Rectal smooth muscle tissue (tissue), 1 donor: ENCODE results near the gene CD1B.
"Not testable (repeated sequence)": the region's sequence is repeated elsewhere in the genome, so short reads cannot be mapped to it uniquely, and the experiment has no call there.

Experiments
- H3K27ac ChIP-seq: one replicate; pipeline ENCODE4 v1.7.0; 2013; ENCODE audit warnings: low read depth, low read length, inconsistent platforms
- H3K27me3 ChIP-seq: one replicate; pipeline ENCODE4 v1.7.0; 2013; ENCODE audit warnings: low read length; ENCODE audit not compliant: control insufficient read depth, insufficient read depth
- H3K36me3 ChIP-seq: one replicate; pipeline ENCODE4 v1.7.0; 2013; ENCODE audit warnings: low read length; ENCODE audit not compliant: control insufficient read depth, insufficient read depth
- H3K4me1 ChIP-seq: one replicate; pipeline ENCODE4 v1.7.0; 2013; ENCODE audit warnings: low read length; ENCODE audit not compliant: control insufficient read depth, insufficient read depth
- H3K4me3 ChIP-seq: one replicate; pipeline ENCODE4 v1.7.0; 2013; ENCODE audit warnings: low read length
- H3K9ac ChIP-seq: one replicate; pipeline ENCODE4 v1.7.0; 2013; ENCODE audit warnings: low read length

The CD1B gene

GRCh38 chr1:158348946-158349345 lies 17.6 kb upstream of the CD1B start:
- not testable (repeated sequence) for H3K4me1 ChIP-seq, H3K9ac ChIP-seq, H3K4me3 ChIP-seq, H3K27ac ChIP-seq, H3K27me3 ChIP-seq, H3K36me3 ChIP-seq

GRCh38 chr1:158336413-158336812 lies 5.1 kb upstream of the CD1B start:
- not testable (repeated sequence) for H3K4me1 ChIP-seq, H3K27me3 ChIP-seq, H3K9ac ChIP-seq, H3K4me3 ChIP-seq, H3K27ac ChIP-seq, H3K36me3 ChIP-seq

- Histone ChIP-seq H3K9ac (no peak overlapping the region), H3K4me3 (no peak overlapping the region), H3K4me1 (no peaks in the 10 kb centered on the region), H3K36me3 (no peaks in the 10 kb centered on the region), H3K27ac (no peak overlapping the region), H3K27me3 (no peaks in the 10 kb centered on the region)
Observed at GRCh38 chr1:158335213-158335532, 3.8 kb upstream of the CD1B start.

GRCh38 chr1:158334526-158335212 lies 3.3 kb upstream of the CD1B start:
- no peaks in the 10 kb centered on the region for H3K4me1 ChIP-seq
- H3K9ac ChIP-seq = no peak overlapping the region
- H3K27ac ChIP-seq = no peak overlapping the region
- no peak overlapping the region for H3K4me3 ChIP-seq
- no peaks in the 10 kb centered on the region for H3K27me3 ChIP-seq
- no peaks in the 10 kb centered on the region for H3K36me3 ChIP-seq

GRCh38 chr1:158333405-158334155 lies 2.2 kb upstream of the CD1B start:
- Histone ChIP-seq H3K4me1 (no peaks in the 10 kb centered on the region), H3K27ac (no peak overlapping the region), H3K27me3 (no peaks in the 10 kb centered on the region), H3K36me3 (no peaks in the 10 kb centered on the region), H3K4me3 (no peak overlapping the region), H3K9ac (no peak overlapping the region)

GRCh38 chr1:158331106-158331425 lies 265 bp downstream of the CD1B start:
- Histone ChIP-seq H3K27me3 (no peaks in the 10 kb centered on the region), H3K36me3 (no peaks in the 10 kb centered on the region), H3K27ac (no peak overlapping the region), H3K4me1 (no peaks in the 10 kb centered on the region), H3K9ac (no peak overlapping the region), H3K4me3 (no peak overlapping the region)

GRCh38 chr1:158330391-158331105 lies 783 bp downstream of the CD1B start:
- Histone ChIP-seq H3K27ac (no peak overlapping the region), H3K4me1 (no peaks in the 10 kb centered on the region), H3K36me3 (no peaks in the 10 kb centered on the region), H3K27me3 (no peaks in the 10 kb centered on the region), H3K9ac (no peak overlapping the region), H3K4me3 (no peak overlapping the region)

DNA sequence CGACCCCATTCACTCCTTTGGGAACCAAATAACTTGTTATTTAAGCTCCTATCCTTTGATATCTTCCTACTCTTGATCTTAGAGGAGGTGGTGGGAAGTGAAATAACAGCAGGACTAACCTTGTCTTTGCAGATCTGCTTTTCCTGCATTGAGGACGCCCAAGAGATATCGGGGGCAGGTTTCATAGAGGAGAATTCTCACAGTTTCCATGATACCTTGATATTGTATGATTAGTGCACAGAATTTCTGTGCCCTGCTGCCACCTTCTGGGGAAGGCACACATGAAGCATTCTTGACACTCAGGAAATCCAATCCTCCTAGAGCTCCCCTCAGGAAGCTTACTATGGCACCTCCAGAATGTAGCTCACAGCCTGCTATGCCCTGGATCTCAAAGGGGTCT lies 1.6 kb downstream of the CD1B start:
- H3K9ac ChIP-seq = no peak overlapping the region
- H3K36me3 ChIP-seq = no peaks in the 10 kb centered on the region
- no peak overlapping the region for H3K4me3 ChIP-seq
- no peaks in the 10 kb centered on the region for H3K4me1 ChIP-seq
- no peak overlapping the region for H3K27ac ChIP-seq
- no peaks in the 10 kb centered on the region for H3K27me3 ChIP-seq

DNA sequence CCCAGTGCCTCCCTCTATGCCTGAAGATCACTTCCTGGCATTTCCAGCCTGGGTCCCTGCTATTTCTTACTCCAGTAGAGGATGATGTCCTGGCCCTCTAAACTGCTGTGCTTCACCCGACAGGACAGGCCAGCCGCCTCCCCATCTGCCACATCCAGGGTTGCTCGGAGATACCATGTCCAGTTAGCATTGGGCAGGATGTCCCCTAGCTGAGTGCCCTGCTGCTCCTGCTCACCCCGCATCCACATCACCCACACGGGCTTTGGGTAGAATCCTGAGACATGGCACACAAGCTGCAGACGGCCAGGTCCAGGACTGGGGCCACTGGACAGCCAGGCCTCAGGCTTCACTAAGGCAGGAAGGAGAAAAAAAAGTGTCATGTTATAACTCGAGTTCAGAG lies 2.0 kb downstream of the CD1B start:
- H3K27ac ChIP-seq = no peak overlapping the region
- H3K4me3 ChIP-seq = no peak overlapping the region
- no peaks in the 10 kb centered on the region for H3K4me1 ChIP-seq
- H3K36me3 ChIP-seq = no peaks in the 10 kb centered on the region
- H3K9ac ChIP-seq = no peak overlapping the region
- H3K27me3 ChIP-seq = no peaks in the 10 kb centered on the region

DNA sequence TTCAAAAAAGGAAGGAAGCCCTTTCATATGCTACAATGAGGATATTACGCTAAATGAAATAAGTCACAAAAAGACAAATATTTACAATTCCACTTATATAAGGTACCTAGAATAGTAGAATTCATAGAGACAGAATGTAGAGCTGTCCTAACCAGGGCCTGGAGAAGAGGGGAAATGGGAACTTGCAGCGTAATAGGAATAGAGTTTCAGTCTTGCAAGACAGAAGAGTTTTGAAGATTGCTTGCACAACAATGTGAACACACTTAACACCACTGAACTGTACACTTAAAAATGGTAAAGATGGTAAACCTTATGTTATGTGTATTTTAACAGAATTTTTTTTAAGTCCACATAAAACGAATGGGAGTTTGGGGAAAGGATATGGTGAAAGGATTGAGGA lies 2.9 kb downstream of the CD1B start:
- Histone ChIP-seq H3K4me3 (no peak overlapping the region), H3K4me1 (no peaks in the 10 kb centered on the region), H3K36me3 (no peaks in the 10 kb centered on the region), H3K27ac (no peak overlapping the region), H3K27me3 (no peaks in the 10 kb centered on the region), H3K9ac (no peak overlapping the region)

- no peak overlapping the region for H3K4me3 ChIP-seq
- no peaks in the 10 kb centered on the region for H3K36me3 ChIP-seq
- no peaks in the 10 kb centered on the region for H3K4me1 ChIP-seq
- H3K9ac ChIP-seq = no peak overlapping the region
- H3K27me3 ChIP-seq = no peaks in the 10 kb centered on the region
- H3K27ac ChIP-seq = no peak overlapping the region
Observed at GRCh38 chr1:158327481-158327880, 3.9 kb downstream of the CD1B start.

GRCh38 chr1:158324395-158324794 lies 6.9 kb downstream of the CD1B start:
- H3K9ac ChIP-seq = no peak overlapping the region
- H3K4me1 ChIP-seq = no peaks in the 10 kb centered on the region
- no peak overlapping the region for H3K27ac ChIP-seq
- no peak overlapping the region for H3K4me3 ChIP-seq
- H3K27me3 ChIP-seq = no peaks in the 10 kb centered on the region
- H3K36me3 ChIP-seq = no peaks in the 10 kb centered on the region

DNA sequence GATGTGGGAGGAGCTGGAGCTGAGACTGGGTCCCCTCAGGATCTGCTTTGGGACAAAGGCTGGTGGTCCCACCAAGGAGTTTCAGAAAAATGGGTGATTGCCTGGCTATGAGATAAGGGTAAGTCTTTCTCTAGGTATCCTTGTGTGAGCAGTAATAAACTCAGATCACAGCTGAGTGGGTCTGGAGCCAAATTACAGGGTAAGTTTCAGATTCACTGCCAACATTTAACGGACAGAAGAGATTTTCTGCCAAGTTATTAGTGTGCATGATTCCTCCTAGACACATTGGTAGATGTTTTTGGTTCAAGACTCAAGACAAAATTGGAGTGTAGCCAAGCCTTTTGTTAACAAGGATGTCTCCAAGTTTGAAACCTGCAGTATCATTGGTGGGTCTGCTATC lies 7.5 kb downstream of the CD1B start:
- Histone ChIP-seq H3K36me3 (no peaks in the 10 kb centered on the region), H3K27ac (no peak overlapping the region), H3K4me3 (no peak overlapping the region), H3K9ac (no peak overlapping the region), H3K4me1 (no peaks in the 10 kb centered on the region), H3K27me3 (no peaks in the 10 kb centered on the region)
